ENCODE results near the gene PSMF1.

- no peak for TF ChIP-seq CTCF (IDR thresholded peaks at IDR 0.05; ENCODE audit: insufficient read depth, low read depth, low read length)
- TF ChIP-seq EZH2 (IDR thresholded peaks at IDR 0.05; ENCODE audit: insufficient read depth, low read length), result no peak
Observed at GRCh38 chr20:1204576-1204975, 86.2 kb downstream of the PSMF1 start.
